ENCODE data around the gene DAZAP1.

Gene DAZAP1

GRCh38 chr19:1377176-1377964 lies 30.0 kb upstream of the DAZAP1 start:
- DNase-seq (ENCODE audit: low read depth in 2 of 2), result no peak

DNA sequence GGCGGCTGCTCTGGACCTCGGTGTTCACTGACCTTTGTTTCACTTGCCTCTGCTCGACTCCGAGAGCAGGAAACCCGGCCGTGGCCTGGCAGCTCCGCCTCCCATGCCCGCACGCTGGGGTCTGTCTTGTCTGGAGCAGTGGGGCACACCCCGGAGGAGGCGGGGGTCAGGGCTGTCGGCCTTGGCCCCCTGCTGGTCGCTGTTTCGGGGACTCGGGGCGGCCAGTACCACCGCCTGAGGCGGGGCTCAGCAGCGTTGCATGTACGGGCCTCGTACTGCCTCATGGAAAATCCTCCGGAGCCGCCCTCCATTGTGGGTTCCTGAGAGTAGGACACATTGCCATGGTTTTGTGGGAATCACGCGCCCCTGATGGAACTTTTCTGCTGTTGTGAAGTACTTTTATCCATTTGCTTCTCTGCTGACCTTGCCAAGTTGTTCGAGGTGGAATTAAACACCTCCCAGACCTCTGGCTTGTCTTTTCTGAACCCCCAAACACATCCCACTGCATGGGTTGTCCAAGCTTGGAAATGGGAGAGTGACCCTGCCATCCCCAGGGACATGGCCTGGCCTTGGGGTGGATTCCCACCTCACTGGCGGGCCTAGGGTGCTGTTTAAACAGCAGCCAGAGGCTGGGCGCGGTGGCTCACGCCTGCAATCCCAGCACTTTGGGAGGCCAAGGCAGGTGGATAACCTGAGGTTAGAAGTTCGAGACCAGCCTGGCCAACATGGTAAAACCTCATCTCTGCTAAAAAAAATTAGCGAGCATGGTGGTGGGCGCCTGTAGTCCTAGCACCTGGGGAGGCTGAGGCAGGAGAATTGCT lies 29.2 kb upstream of the DAZAP1 start:
- no peak for DNase-seq (ENCODE audit: low read depth in 2 of 2)

GRCh38 chr19:1379126-1379905 lies 28.1 kb upstream of the DAZAP1 start:
- no peak for DNase-seq (ENCODE audit: low read depth in 2 of 2)

- no peak for DNase-seq (ENCODE audit: low read depth in 2 of 2)
Measured at GRCh38 chr19:1379961-1380489, 27.4 kb upstream of the DAZAP1 start.

GRCh38 chr19:1382250-1382649 lies 25.1 kb upstream of the DAZAP1 start:
- DNase-seq (ENCODE audit: low read depth in 2 of 2), result no peak

DNA sequence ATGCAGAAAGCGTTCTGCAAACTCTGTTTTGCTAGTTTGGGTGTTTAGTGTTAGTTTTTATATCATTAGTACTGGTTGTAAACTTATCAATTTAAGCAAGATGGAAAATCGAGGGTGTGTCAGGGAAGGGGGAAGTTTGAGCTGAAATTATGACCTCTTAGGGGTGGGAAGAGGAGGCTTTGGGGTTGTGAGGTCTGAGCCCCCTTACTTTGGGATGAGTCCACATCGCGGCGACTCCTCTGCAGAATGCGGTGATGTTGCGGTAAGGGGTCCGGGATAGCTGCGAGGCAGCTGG lies 24.4 kb upstream of the DAZAP1 start:
- DNase-seq (ENCODE audit: low read depth in 2 of 2), result no peak

DNA sequence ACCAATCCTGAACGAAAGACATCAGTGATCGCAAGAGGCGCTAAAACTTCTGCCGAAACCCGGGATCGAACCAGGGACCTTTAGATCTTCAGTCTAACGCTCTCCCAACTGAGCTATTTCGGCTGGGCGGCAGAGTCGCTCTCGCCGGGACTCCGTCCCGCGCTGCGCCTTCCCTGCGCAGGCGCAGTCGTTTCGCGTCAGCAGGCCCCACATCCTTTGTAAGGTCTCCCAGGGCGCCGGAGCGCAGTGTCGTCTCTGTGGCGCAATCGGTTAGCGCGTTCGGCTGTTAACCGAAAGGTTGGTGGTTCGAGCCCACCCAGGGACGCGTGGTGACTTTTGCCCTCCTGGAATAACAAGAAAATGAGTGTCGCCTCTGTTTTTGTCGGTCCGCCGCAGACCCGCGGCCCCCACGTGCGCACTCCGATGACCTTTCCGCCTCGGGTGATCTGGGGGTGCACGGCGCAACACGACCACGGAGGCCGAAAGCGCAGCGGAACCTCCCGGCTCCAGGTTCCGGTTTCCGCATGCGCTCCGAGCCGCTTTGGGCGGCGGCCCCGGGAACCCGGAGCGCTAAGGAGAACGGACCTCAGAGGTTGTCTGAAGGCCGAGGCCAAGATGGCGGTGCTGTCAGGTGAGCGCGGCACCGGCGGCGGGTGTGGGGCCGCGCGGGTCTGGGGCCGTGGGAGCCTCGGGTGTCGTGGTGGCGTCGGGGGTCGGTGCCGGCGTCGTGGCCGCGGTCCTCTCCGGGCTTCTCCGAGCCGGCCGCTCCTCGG lies 23.9 kb upstream of the DAZAP1 start, which contains the start of gene NDUFS7:
TSS of gene NDUFS7 (plus strand) at position 596 of the 773 bp plus-strand sequence. CDS start at position 616, 20 bp downstream.
- peak; percentile 82 to 83 for DNase-seq (ENCODE audit: low read depth in 2 of 2)

- no peak for DNase-seq (ENCODE audit: low read depth in 2 of 2)
Measured at GRCh38 chr19:1384085-1384462, 23.3 kb upstream of the DAZAP1 start.

- DNase-seq (ENCODE audit: low read depth in 2 of 2), result no peak
Measured at GRCh38 chr19:1384478-1385110, 22.8 kb upstream of the DAZAP1 start.

DNA sequence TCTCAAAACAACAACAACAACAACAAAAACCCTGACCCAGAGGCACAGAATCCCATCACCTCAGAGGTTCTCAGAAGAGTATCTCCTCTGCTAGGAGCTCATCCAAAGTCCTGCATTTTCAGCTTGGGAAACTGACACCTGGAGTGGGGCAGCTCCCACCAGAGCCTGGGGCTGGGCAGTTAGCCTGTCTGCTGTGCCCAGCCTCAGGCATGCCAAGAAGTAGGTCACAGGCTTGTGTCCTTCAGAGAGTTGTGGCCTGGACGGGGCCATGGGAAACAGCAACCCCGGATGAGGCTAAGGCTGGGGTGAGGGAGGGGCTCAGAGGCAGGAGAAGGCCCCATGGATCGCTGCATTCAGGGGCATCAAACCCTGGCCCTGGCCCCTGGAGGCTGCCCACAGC lies 21.6 kb upstream of the DAZAP1 start:
- no peak for DNase-seq (ENCODE audit: low read depth in 2 of 2)

DNA sequence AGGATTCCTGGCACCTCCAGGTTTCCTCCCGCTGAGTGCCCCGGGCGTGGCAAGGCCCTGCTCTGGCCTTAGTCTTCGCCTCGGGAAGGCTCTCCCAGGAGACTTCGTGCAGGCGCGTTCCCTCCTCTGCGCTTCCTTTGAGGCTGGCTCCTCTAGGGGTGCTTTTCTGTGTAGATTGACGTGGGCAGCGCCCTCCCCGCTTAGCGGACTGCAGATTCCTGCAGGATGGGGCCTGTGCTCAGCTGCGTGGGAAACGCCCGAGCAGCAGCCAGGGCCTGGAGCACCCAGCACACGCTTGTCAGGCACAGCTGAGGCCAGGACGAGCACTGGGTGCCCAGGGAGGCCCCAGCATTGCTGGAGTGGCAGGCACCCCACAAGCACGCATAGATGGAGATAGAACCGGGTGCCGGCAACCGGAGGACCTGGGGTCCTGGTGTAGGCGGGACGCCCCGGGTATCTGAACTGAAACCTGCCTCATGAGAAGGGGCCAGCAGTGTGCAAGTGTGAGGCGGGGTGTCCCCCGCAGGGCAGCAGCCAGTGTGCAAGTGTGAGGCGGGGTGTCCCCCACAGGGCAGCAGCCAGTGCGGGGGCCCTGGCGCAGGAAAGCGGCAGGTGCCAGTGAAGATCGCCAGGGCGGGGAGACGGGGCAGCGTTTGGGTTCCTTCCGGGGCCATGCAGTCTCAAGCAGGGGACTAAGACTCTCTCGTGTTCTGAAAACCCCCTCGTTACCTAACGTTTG lies 20.3 kb upstream of the DAZAP1 start:
- DNase-seq (ENCODE audit: low read depth in 2 of 2), result no peak

- no peak for DNase-seq (ENCODE audit: low read depth in 2 of 2)
Measured at GRCh38 chr19:1387684-1388636, 19.4 kb upstream of the DAZAP1 start.

GRCh38 chr19:1388637-1389026 lies 18.8 kb upstream of the DAZAP1 start:
- DNase-seq (ENCODE audit: low read depth in 2 of 2), result no peak

DNA sequence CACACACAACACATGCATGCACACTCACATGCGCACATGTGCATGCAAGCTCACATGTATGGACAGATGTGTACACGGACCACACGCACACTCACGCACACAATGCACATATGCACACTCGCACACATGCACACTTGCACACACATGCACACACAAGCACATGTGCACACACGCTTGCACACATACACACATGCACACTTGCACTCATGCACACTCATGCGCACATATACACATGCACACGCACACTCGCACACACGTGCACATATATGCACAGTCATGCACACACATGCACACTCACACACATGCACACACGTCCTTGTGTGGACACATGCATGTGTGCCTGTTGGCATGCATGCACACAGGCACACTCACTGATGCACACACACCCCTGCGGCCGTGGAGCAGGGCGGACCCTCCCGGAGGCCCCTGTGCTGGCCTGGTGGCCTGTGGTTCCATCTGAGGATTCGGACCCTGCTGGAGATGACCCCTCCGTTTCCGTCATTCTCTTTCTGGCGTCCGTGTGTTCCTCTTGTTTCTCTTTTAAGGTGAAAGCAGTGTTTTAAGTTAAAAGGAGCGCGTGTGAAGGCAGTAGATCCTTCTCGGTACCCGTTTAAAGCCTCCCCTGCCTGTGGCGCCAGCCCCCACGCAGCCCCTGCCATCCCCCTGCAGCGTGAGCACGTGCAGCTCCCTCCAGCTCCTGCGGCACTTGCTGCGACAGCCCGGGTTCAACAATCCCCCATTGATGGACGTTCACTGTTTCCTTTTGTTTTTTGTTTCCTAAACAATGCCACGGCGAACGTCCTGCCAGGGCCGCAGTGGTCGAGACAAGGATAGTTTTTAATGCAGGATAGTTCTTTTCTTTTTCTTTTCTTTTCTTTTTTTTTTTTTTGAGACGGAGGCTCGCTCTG lies 18.1 kb upstream of the DAZAP1 start:
- DNase-seq (ENCODE audit: low read depth in 2 of 2), result no peak

- no peak for DNase-seq (ENCODE audit: low read depth in 2 of 2)
Measured at GRCh38 chr19:1390890-1391423, 16.4 kb upstream of the DAZAP1 start.

GRCh38 chr19:1392407-1392806 lies 15.0 kb upstream of the DAZAP1 start:
- DNase-seq (ENCODE audit: low read depth in 2 of 2), result no peak

DNA sequence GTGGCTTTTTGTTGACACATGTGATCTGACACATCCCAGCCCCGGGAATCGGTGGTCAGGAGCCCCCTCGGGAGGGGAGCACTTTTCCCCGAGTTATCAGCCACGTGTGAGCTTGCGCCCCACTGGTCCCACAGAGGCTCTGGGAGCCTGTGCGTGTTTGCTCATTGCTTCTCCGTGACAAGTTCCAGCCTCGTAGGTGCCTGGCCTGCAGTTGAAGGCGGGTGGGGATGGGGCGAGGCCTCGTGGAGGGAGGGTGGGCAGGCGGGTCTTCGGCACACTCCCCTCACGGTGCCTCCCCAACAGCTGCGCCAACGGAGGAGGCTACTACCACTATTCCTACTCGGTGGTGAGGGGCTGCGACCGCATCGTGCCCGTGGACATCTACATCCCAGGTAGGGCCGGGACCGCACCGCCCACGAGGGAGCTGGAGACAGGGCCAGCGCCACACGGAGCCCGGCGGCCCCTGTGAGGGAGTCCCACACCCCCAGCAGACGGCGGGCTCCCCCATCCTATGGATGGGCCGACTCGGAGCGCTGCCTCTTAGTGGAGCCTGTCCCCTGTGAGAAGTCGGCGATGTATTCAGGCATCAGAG lies 14.4 kb upstream of the DAZAP1 start:
- DNase-seq (ENCODE audit: low read depth in 2 of 2), result no peak
